NCI-H1105 treated with DMSO at 0.1 percent for 48 hours (cell line): ENCODE data around the gene PLPPR5.

Source experiments
- DNase-seq: peaks from one replicate; lab custom pipeline; 2025; lab: John Stamatoyannopoulos, UW

The PLPPR5 gene

GRCh38 chr1:98969798-98970490 is 34.7 kb downstream of the PLPPR5 start:
- no peak for DNase-seq

- DNase-seq: no peak
These were observed 37.5 kb downstream of the PLPPR5 start for GRCh38 chr1:98967122-98967521.

GRCh38 chr1:98965394-98965793 is 39.3 kb downstream of the PLPPR5 start:
- no peak for DNase-seq

- DNase-seq: no peak
These were observed 40.5 kb downstream of the PLPPR5 start for GRCh38 chr1:98964198-98964597.

GRCh38 chr1:98963064-98963758 is 41.5 kb downstream of the PLPPR5 start:
- no peak for DNase-seq

GRCh38 chr1:98962156-98962555 is 42.5 kb downstream of the PLPPR5 start:
- no peak for DNase-seq

GRCh38 chr1:98949621-98950020 is 55.0 kb downstream of the PLPPR5 start:
- no peak for DNase-seq

GRCh38 chr1:98949166-98949565 is 55.5 kb downstream of the PLPPR5 start:
- no peak for DNase-seq

GRCh38 chr1:98947071-98947470 is 57.6 kb downstream of the PLPPR5 start:
- no peak for DNase-seq

GRCh38 chr1:98940722-98941079 is 64.0 kb downstream of the PLPPR5 start:
- no peak for DNase-seq

GRCh38 chr1:98940069-98940721 is 64.5 kb downstream of the PLPPR5 start:
- no peak for DNase-seq

- DNase-seq: no peak
These were observed 65.2 kb downstream of the PLPPR5 start for GRCh38 chr1:98939471-98939870.

- no peak for DNase-seq
These were observed 67.3 kb downstream of the PLPPR5 start for GRCh38 chr1:98937347-98937746.

- DNase-seq: no peak
These were observed 72.5 kb downstream of the PLPPR5 start for GRCh38 chr1:98932184-98932583.

GRCh38 chr1:98931128-98931835 is 73.4 kb downstream of the PLPPR5 start:
- no peak for DNase-seq

- DNase-seq: no peak
These were observed 75.2 kb downstream of the PLPPR5 start for GRCh38 chr1:98929437-98929836.

- DNase-seq: no peak
These were observed 78.1 kb downstream of the PLPPR5 start for GRCh38 chr1:98926597-98926996.

- no peak for DNase-seq
These were observed 79.7 kb downstream of the PLPPR5 start for GRCh38 chr1:98924977-98925376.

GRCh38 chr1:98923667-98924066 is 81.0 kb downstream of the PLPPR5 start:
- no peak for DNase-seq

- no peak for DNase-seq
These were observed 82.8 kb downstream of the PLPPR5 start for GRCh38 chr1:98921817-98922216.

- no peak for DNase-seq
These were observed 84.1 kb downstream of the PLPPR5 start for GRCh38 chr1:98920441-98921110.

GRCh38 chr1:98919652-98920051 is 85.0 kb downstream of the PLPPR5 start:
- DNase-seq: no peak
